Endodermal cell (in vitro differentiated cells): ENCODE results near the gene INPP4B. TPM values are rescaled to one million over a fixed set of nuclear protein-coding genes. Genes with fewer than 3 reads are reported as not detected.

Source experiments
- DNase-seq: peaks from one replicate; pipeline ENCODE4 v3.0.0-alpha.2; 2017
- H3K27ac ChIP-seq: 2 replicates; pipeline ENCODE4 v1.5.1; 2013; ENCODE audit warnings: mild to moderate bottlenecking, low read depth, low read length, moderate library complexity
- H3K27me3 ChIP-seq: 2 replicates; pipeline ENCODE4 v1.6.1; 2013; ENCODE audit warnings: mild to moderate bottlenecking, low read length, moderate library complexity; ENCODE audit not compliant: insufficient read depth, control insufficient read depth, poor library complexity, severe bottlenecking
- H3K36me3 ChIP-seq: 2 replicates; pipeline ENCODE4 v1.7.0; 2013; ENCODE audit warnings: mild to moderate bottlenecking, low read length, moderate library complexity; ENCODE audit not compliant: control insufficient read depth, insufficient read depth
- H3K4me1 ChIP-seq: one replicate; pipeline ENCODE4 v1.7.0; 2013; ENCODE audit warnings: low read length; ENCODE audit not compliant: control insufficient read depth, insufficient read depth
- H3K4me3 ChIP-seq: 2 replicates; pipeline ENCODE4 v1.5.1; 2013; ENCODE audit warnings: mild to moderate bottlenecking, low read length, moderate library complexity
- H3K9ac ChIP-seq: 2 replicates; pipeline ENCODE4 v1.6.1; 2013; ENCODE audit warnings: mild to moderate bottlenecking, low read length, moderate library complexity; ENCODE audit not compliant: poor library complexity, severe bottlenecking; ENCODE audit errors: extremely low read depth
- H3K9me3 ChIP-seq: 2 replicates; pipeline ENCODE4 v1.6.1; 2013; ENCODE audit warnings: mild to moderate bottlenecking, low read length, moderate library complexity; ENCODE audit not compliant: control insufficient read depth
- H3K27ac Mint-ChIP-seq: 2 replicates; pipeline ENCODE4 v1.8.0; 2020; ENCODE audit warnings: mixed read lengths
- H3K27me3 Mint-ChIP-seq: 2 replicates; pipeline ENCODE4 v1.8.0; 2021; ENCODE audit warnings: mild to moderate bottlenecking, mixed read lengths; ENCODE audit not compliant: insufficient read depth
- H3K36me3 Mint-ChIP-seq: 2 replicates; pipeline ENCODE4 v1.8.0; 2020; ENCODE audit warnings: low read depth, mixed read lengths
- H3K4me1 Mint-ChIP-seq: 2 replicates; pipeline ENCODE4 v1.8.0; 2020; ENCODE audit warnings: mixed read lengths
- H3K4me3 Mint-ChIP-seq: 2 replicates; pipeline ENCODE4 v1.8.0; 2020; ENCODE audit warnings: mild to moderate bottlenecking, moderate library complexity, mixed read lengths
- H3K9me3 Mint-ChIP-seq: 2 replicates; pipeline ENCODE4 v1.8.0; 2020; ENCODE audit warnings: mild to moderate bottlenecking, mixed read lengths
- CTCF ChIP-seq: fragments of 200-600 bp; sonication (generic); conservative IDR thresholded peaks from 2 replicates; pipeline ENCODE4 v1.5.0; 2021; ENCODE audit warnings: antibody characterized with exemption, mild to moderate bottlenecking
- WGBS, 2 experiments: methylation state at CpG; one replicate each; pipeline versions ENCODE4 v1.1.5 to v1.1.7; 2013; ENCODE audit warnings: missing lambda C conversion rate in 2 of 2, mixed read lengths in 1 of 2; ENCODE audit not compliant: insufficient coverage in 1 of 2, insufficient read length in 1 of 2; 5-methylcytosine and 5-hydroxymethylcytosine counted together
- total RNA-seq, 2 donors: library from RNA; stranded (reverse); fragmentation: NEBNext Ultra II Directional in 1 of 2; extraction: Animal tissue kit (Norgen Biotek cat#: 25700) in 1 of 2; gene quantifications; 2 replicates in 1 of 2; 3 replicates in 1 of 2; pipeline ENCODE4 v1.2.1, GENCODE V29; 2021

INPP4B gene
- total RNA-seq, 2 donors from 2014 or later: 0.64 to 0.66 TPM

- TF ChIP-seq CTCF: no peak
- H3K36me3 ChIP-seq: no peaks in the 10 kb centered on the region
- Mint-ChIP-seq H3K4me1 (peaks cover 33% of the 10 kb centered on the region), H3K9me3 (no peaks in the 10 kb centered on the region), H3K36me3 (no peaks in the 10 kb centered on the region), H3K4me3 (no peak overlapping the region), H3K27me3 (no peaks in the 10 kb centered on the region), H3K27ac (peak overlapping the region; percentile 55)
- DNase-seq: no peak
- H3K4me1 ChIP-seq: peaks cover 8% of the 10 kb centered on the region
- H3K9me3 ChIP-seq: no peaks in the 10 kb centered on the region
- H3K27me3 ChIP-seq: no peaks in the 10 kb centered on the region
- WGBS, 2 experiments: 94 to 96% methylated on average over 4 to 7 of the region's 7 CpGs
- H3K27ac ChIP-seq: no peak overlapping the region
- no peak overlapping the region for H3K4me3 ChIP-seq
- H3K9ac ChIP-seq: no peak overlapping the region
Observed at GRCh38 chr4:142406917-142407501, 439.1 kb downstream of the INPP4B start.

- H3K9ac ChIP-seq: no peak overlapping the region
- Mint-ChIP-seq H3K4me3 (no peak overlapping the region), H3K4me1 (peaks cover 33% of the 10 kb centered on the region), H3K27ac (peak overlapping the region; percentile 67), H3K36me3 (no peaks in the 10 kb centered on the region), H3K9me3 (no peaks in the 10 kb centered on the region), H3K27me3 (no peaks in the 10 kb centered on the region)
- no peaks in the 10 kb centered on the region for H3K9me3 ChIP-seq
- H3K27ac ChIP-seq: no peak overlapping the region
- DNase-seq: no peak
- TF ChIP-seq CTCF: no peak
- H3K27me3 ChIP-seq: no peaks in the 10 kb centered on the region
- H3K4me3 ChIP-seq: no peak overlapping the region
- H3K4me1 ChIP-seq: peaks cover 8% of the 10 kb centered on the region
- 60 to 67% methylated on average over 1 to 2 of the region's 2 CpGs for WGBS, 2 experiments
- no peaks in the 10 kb centered on the region for H3K36me3 ChIP-seq
Observed at GRCh38 chr4:142406499-142406835, 439.6 kb downstream of the INPP4B start.

GRCh38 chr4:142405695-142406498, 440.2 kb downstream of the INPP4B start:
- peaks cover 8% of the 10 kb centered on the region for H3K4me1 ChIP-seq
- DNase-seq: peak; percentile 72
- WGBS, 2 experiments: 53 to 64% methylated on average over 1 to 5 of the region's 5 CpGs
- no peaks in the 10 kb centered on the region for H3K9me3 ChIP-seq
- Mint-ChIP-seq H3K4me1 (peaks cover 33% of the 10 kb centered on the region), H3K36me3 (no peaks in the 10 kb centered on the region), H3K27me3 (no peaks in the 10 kb centered on the region), H3K9me3 (no peaks in the 10 kb centered on the region), H3K27ac (peak overlapping the region; percentile 67), H3K4me3 (no peak overlapping the region)
- no peaks in the 10 kb centered on the region for H3K36me3 ChIP-seq
- H3K4me3 ChIP-seq: no peak overlapping the region
- H3K27ac ChIP-seq: peak overlapping the region; percentile 65
- no peak for TF ChIP-seq CTCF
- no peak overlapping the region for H3K9ac ChIP-seq
- no peaks in the 10 kb centered on the region for H3K27me3 ChIP-seq
